Measurements from ENCODE around the gene NAV2.

The NAV2 gene

DNA sequence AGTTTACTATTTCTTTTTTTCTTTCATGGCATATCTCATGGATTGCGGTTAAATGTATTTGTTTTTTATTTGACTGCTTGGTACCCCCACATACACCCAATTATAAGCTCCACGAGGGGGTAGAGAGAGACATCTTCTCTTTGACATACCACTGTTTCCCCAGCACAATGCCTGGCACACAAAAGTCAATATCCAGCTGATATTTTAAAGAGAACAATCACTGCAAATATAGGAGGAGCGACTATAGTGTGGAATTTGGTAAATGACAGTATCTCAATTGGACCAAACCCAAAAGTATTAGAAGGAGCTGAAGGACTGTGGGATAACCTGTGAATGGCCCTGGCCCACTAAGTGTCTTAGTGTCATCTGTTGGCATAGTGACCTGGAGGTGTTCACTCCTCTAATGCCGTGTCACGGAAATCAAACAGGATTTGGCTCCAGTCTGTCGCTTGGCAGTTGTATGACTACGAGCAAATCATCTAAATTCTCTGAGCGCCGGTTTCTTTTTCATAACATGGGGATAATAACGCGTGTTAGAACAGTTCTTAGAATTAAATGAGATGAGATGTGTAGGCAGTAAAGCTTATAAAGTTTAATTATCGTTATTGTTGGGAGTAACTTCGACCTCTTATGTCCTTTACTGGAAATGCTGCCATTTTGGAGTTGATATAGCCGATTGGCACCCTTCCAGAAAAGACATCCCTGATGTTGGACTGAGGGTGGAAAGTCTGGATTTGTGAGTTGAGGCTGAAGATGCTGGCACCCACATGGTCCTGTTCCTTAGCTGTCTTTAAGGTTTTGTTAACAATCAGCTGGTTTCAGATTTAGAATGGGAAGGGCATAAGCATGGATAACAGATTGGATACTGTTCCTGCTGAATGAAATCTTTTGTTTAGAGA lies 303.1 kb downstream of the NAV2 start:
- H3K36me3 ChIP-seq (ENCODE audit: control insufficient read depth, insufficient read depth, low read length), result no peaks in the 10 kb centered on the region
- H3K27me3 ChIP-seq (ENCODE audit: control insufficient read depth, insufficient read depth, low read length), result no peaks in the 10 kb centered on the region
- H3K4me3 ChIP-seq (ENCODE audit: low read depth, low read length), result no peak overlapping the region
- peaks cover 31% of the 10 kb centered on the region for H3K4me1 ChIP-seq (ENCODE audit: control insufficient read depth, insufficient read depth, low read length)
- no peaks in the 10 kb centered on the region for H3K9me3 ChIP-seq (ENCODE audit: control insufficient read depth, insufficient read depth, low read depth, low read length)
- H3K27ac ChIP-seq (ENCODE audit: low read depth, low read length), result no peak overlapping the region
- H3K9ac ChIP-seq (ENCODE audit: low read length), result no peak overlapping the region

- H3K4me1 ChIP-seq (ENCODE audit: control insufficient read depth, insufficient read depth, low read length), result peaks cover 31% of the 10 kb centered on the region
- no peaks in the 10 kb centered on the region for H3K36me3 ChIP-seq (ENCODE audit: control insufficient read depth, insufficient read depth, low read length)
- no peak overlapping the region for H3K27ac ChIP-seq (ENCODE audit: low read depth, low read length)
- H3K27me3 ChIP-seq (ENCODE audit: control insufficient read depth, insufficient read depth, low read length), result no peaks in the 10 kb centered on the region
- H3K4me3 ChIP-seq (ENCODE audit: low read depth, low read length), result no peak overlapping the region
- H3K9me3 ChIP-seq (ENCODE audit: control insufficient read depth, insufficient read depth, low read depth, low read length), result no peaks in the 10 kb centered on the region
- H3K9ac ChIP-seq (ENCODE audit: low read length), result no peak overlapping the region
These were observed 303.9 kb downstream of the NAV2 start for GRCh38 chr11:20016526-20016925.

GRCh38 chr11:20017320-20017719 lies 304.7 kb downstream of the NAV2 start:
- no peaks in the 10 kb centered on the region for H3K36me3 ChIP-seq (ENCODE audit: control insufficient read depth, insufficient read depth, low read length)
- no peaks in the 10 kb centered on the region for H3K9me3 ChIP-seq (ENCODE audit: control insufficient read depth, insufficient read depth, low read depth, low read length)
- no peak overlapping the region for H3K9ac ChIP-seq (ENCODE audit: low read length)
- no peaks in the 10 kb centered on the region for H3K27me3 ChIP-seq (ENCODE audit: control insufficient read depth, insufficient read depth, low read length)
- H3K4me3 ChIP-seq (ENCODE audit: low read depth, low read length), result no peak overlapping the region
- H3K27ac ChIP-seq (ENCODE audit: low read depth, low read length), result no peak overlapping the region
- peaks cover 39% of the 10 kb centered on the region for H3K4me1 ChIP-seq (ENCODE audit: control insufficient read depth, insufficient read depth, low read length)

DNA sequence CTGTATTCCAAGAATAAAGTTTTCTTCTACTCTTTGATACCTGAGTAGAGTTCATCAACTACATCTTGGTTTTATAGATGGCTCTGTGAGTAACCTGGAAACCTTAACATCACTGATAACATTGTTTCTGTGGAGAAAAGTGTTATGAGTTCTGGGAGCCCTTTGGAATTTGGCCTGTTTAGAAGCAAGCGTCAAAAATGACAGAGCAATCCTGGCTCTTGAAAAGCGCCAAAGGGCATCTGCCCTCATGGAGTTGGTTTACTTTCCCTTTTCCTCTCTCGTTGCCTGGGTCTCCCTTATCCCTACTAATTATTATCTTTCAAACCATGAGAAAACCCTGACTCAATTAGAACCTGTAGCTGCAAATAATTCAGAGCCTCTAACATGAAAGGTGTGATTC lies 307.6 kb downstream of the NAV2 start:
- H3K9me3 ChIP-seq (ENCODE audit: control insufficient read depth, insufficient read depth, low read depth, low read length), result no peaks in the 10 kb centered on the region
- peaks cover 53% of the 10 kb centered on the region for H3K4me1 ChIP-seq (ENCODE audit: control insufficient read depth, insufficient read depth, low read length)
- H3K36me3 ChIP-seq (ENCODE audit: control insufficient read depth, insufficient read depth, low read length), result no peaks in the 10 kb centered on the region
- no peak overlapping the region for H3K27ac ChIP-seq (ENCODE audit: low read depth, low read length)
- H3K9ac ChIP-seq (ENCODE audit: low read length), result no peak overlapping the region
- no peak overlapping the region for H3K4me3 ChIP-seq (ENCODE audit: low read depth, low read length)
- H3K27me3 ChIP-seq (ENCODE audit: control insufficient read depth, insufficient read depth, low read length), result no peaks in the 10 kb centered on the region

GRCh38 chr11:20020716-20021115 lies 308.1 kb downstream of the NAV2 start:
- Histone ChIP-seq H3K36me3 (ENCODE audit: control insufficient read depth, insufficient read depth, low read length) (no peaks in the 10 kb centered on the region), H3K27me3 (ENCODE audit: control insufficient read depth, insufficient read depth, low read length) (no peaks in the 10 kb centered on the region), H3K27ac (ENCODE audit: low read depth, low read length) (no peak overlapping the region), H3K9ac (ENCODE audit: low read length) (no peak overlapping the region), H3K9me3 (ENCODE audit: control insufficient read depth, insufficient read depth, low read depth, low read length) (no peaks in the 10 kb centered on the region), H3K4me3 (ENCODE audit: low read depth, low read length) (no peak overlapping the region), H3K4me1 (ENCODE audit: control insufficient read depth, insufficient read depth, low read length) (peaks cover 58% of the 10 kb centered on the region)

DNA sequence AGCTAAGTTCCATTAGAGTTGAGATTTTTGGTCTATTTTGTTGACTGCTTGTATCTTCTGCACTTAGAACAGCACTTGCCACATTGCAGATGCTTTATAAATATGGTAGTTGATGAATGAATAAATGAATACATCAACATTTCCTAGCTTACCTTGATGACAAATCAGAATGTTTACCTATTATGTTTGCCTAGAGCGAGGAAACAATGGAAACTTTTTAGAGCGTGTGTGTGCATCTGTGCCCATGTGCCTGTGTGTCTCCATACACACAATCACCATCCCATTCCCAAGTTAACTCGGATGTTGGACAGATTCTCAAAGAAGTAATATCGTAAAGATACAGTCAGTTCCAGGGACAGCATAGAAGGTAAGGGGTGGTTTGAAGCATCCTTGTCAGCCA lies 308.6 kb downstream of the NAV2 start:
- peaks cover 60% of the 10 kb centered on the region for H3K4me1 ChIP-seq (ENCODE audit: control insufficient read depth, insufficient read depth, low read length)
- H3K4me3 ChIP-seq (ENCODE audit: low read depth, low read length), result peak overlapping the region; percentile 76; the same call in 1 of the 2 replicates
- no peaks in the 10 kb centered on the region for H3K36me3 ChIP-seq (ENCODE audit: control insufficient read depth, insufficient read depth, low read length)
- no peak overlapping the region; the same call in 1 of the 2 replicates for H3K27ac ChIP-seq (ENCODE audit: low read depth, low read length)
- no peaks in the 10 kb centered on the region for H3K9me3 ChIP-seq (ENCODE audit: control insufficient read depth, insufficient read depth, low read depth, low read length)
- no peak overlapping the region for H3K9ac ChIP-seq (ENCODE audit: low read length)
- no peaks in the 10 kb centered on the region for H3K27me3 ChIP-seq (ENCODE audit: control insufficient read depth, insufficient read depth, low read length)

- Histone ChIP-seq H3K9me3 (ENCODE audit: control insufficient read depth, insufficient read depth, low read depth, low read length) (no peaks in the 10 kb centered on the region), H3K27me3 (ENCODE audit: control insufficient read depth, insufficient read depth, low read length) (no peaks in the 10 kb centered on the region), H3K36me3 (ENCODE audit: control insufficient read depth, insufficient read depth, low read length) (no peaks in the 10 kb centered on the region), H3K4me3 (ENCODE audit: low read depth, low read length) (peak overlapping the region; percentile 76), H3K4me1 (ENCODE audit: control insufficient read depth, insufficient read depth, low read length) (peaks cover 62% of the 10 kb centered on the region), H3K27ac (ENCODE audit: low read depth, low read length) (peak overlapping the region; percentile 58; the same call in 1 of the 2 replicates), H3K9ac (ENCODE audit: low read length) (peak overlapping the region; percentile 85)
These were observed 309.2 kb downstream of the NAV2 start for GRCh38 chr11:20021771-20022362.

- Histone ChIP-seq H3K9ac (ENCODE audit: low read length) (peak overlapping the region; percentile 85), H3K27ac (ENCODE audit: low read depth, low read length) (peak overlapping the region; percentile 58; the same call in 1 of the 2 replicates), H3K4me1 (ENCODE audit: control insufficient read depth, insufficient read depth, low read length) (peaks cover 58% of the 10 kb centered on the region), H3K9me3 (ENCODE audit: control insufficient read depth, insufficient read depth, low read depth, low read length) (no peaks in the 10 kb centered on the region), H3K4me3 (ENCODE audit: low read depth, low read length) (peak overlapping the region; percentile 76), H3K27me3 (ENCODE audit: control insufficient read depth, insufficient read depth, low read length) (no peaks in the 10 kb centered on the region), H3K36me3 (ENCODE audit: control insufficient read depth, insufficient read depth, low read length) (no peaks in the 10 kb centered on the region)
These were observed 309.9 kb downstream of the NAV2 start for GRCh38 chr11:20022363-20023081.

- Histone ChIP-seq H3K9ac (ENCODE audit: low read length) (peak overlapping the region; percentile 85), H3K4me1 (ENCODE audit: control insufficient read depth, insufficient read depth, low read length) (peaks cover 61% of the 10 kb centered on the region), H3K4me3 (ENCODE audit: low read depth, low read length) (peak overlapping the region; percentile 76), H3K36me3 (ENCODE audit: control insufficient read depth, insufficient read depth, low read length) (no peaks in the 10 kb centered on the region), H3K27me3 (ENCODE audit: control insufficient read depth, insufficient read depth, low read length) (no peaks in the 10 kb centered on the region), H3K9me3 (ENCODE audit: control insufficient read depth, insufficient read depth, low read depth, low read length) (no peaks in the 10 kb centered on the region), H3K27ac (ENCODE audit: low read depth, low read length) (peak overlapping the region; percentile 74; the same call in 1 of the 2 replicates)
These were observed 310.4 kb downstream of the NAV2 start for GRCh38 chr11:20023082-20023426.

- Histone ChIP-seq H3K9ac (ENCODE audit: low read length) (peak overlapping the region; percentile 85), H3K27me3 (ENCODE audit: control insufficient read depth, insufficient read depth, low read length) (no peaks in the 10 kb centered on the region), H3K9me3 (ENCODE audit: control insufficient read depth, insufficient read depth, low read depth, low read length) (no peaks in the 10 kb centered on the region), H3K36me3 (ENCODE audit: control insufficient read depth, insufficient read depth, low read length) (no peaks in the 10 kb centered on the region), H3K4me3 (ENCODE audit: low read depth, low read length) (peak overlapping the region; percentile 76), H3K27ac (ENCODE audit: low read depth, low read length) (peak overlapping the region; percentile 74; the same call in 1 of the 2 replicates), H3K4me1 (ENCODE audit: control insufficient read depth, insufficient read depth, low read length) (peaks cover 74% of the 10 kb centered on the region)
These were observed 311.7 kb downstream of the NAV2 start for GRCh38 chr11:20024172-20024935.

Data from HUES6 (cell line).